Nephron progenitor cell (in vitro differentiated cells): Measurements from ENCODE around the gene MALL.

ENCODE experiments used
- DNase-seq: peaks from one replicate; pipeline ENCODE4 v3.0.0; 2021
- H3K27ac Mint-ChIP-seq: 2 replicates; pipeline ENCODE4 v1.8.0; 2021; ENCODE audit warnings: mild to moderate bottlenecking, moderate library complexity, mixed read lengths
- H3K27me3 Mint-ChIP-seq: 2 replicates; pipeline ENCODE4 v1.8.0; 2021; ENCODE audit warnings: mild to moderate bottlenecking, low read depth, mixed read lengths; ENCODE audit not compliant: poor library complexity
- H3K36me3 Mint-ChIP-seq: 2 replicates; pipeline ENCODE4 v1.8.0; 2021; ENCODE audit warnings: low read depth, mixed read lengths
- H3K4me1 Mint-ChIP-seq: 2 replicates; pipeline ENCODE4 v1.8.0; 2021; ENCODE audit warnings: mixed read lengths
- H3K4me3 Mint-ChIP-seq: 2 replicates; pipeline ENCODE4 v1.8.0; 2021; ENCODE audit warnings: mild to moderate bottlenecking, moderate library complexity, mixed read lengths
- H3K9me3 Mint-ChIP-seq: 2 replicates; pipeline ENCODE4 v1.8.0; 2021; ENCODE audit warnings: mild to moderate bottlenecking, moderate library complexity, mixed read lengths
- TF ChIP-seq, protein P1 (sequence below): fragments of 200-600 bp; sonication (generic); IDR thresholded peaks from 2 replicates; pipeline ENCODE4 v1.5.0; 2021; ENCODE audit warnings: antibody characterized with exemption

MALL gene

DNA sequence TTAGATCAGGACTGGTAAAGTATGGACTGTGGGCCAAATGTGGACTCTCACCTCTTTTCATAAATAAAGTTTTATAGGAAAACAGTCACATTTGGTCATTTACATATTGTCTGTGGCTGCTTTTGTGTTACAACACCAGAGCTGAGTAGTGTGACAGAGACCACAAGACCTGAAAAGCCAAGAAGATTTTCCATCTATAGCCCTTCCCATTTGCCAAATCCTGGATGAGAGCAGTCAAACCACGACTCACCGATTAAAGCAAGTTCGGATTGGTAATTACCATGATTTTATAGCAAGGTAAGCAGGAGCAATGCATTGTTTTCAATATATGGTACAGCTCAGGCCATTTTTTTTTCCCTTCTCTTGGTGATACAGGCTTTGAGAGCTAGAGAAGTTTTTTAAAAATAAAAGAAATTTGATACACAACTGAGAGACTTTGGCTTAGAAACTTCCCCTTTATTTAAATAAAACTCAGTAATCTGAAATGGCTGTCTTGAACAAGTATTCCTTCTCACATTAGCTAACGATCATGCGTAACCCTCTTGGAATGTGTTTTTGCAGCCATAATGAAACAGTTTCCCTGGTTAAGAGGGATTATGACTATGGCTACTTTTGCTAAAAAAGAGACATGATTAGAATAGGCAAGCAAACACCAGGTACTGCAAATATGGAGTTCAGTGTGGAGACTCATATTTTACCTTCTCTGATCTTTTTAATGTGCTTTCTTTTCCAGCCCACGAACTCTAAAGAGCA is 9.5 kb upstream of the MALL start:
- Mint-ChIP-seq H3K36me3 (no peaks in the 10 kb centered on the region), H3K27me3 (peaks cover 10% of the 10 kb centered on the region), H3K9me3 (no peaks in the 10 kb centered on the region), H3K27ac (no peak overlapping the region), H3K4me1 (peaks cover 11% of the 10 kb centered on the region), H3K4me3 (no peak overlapping the region)
- TF ChIP-seq, protein P1, sequence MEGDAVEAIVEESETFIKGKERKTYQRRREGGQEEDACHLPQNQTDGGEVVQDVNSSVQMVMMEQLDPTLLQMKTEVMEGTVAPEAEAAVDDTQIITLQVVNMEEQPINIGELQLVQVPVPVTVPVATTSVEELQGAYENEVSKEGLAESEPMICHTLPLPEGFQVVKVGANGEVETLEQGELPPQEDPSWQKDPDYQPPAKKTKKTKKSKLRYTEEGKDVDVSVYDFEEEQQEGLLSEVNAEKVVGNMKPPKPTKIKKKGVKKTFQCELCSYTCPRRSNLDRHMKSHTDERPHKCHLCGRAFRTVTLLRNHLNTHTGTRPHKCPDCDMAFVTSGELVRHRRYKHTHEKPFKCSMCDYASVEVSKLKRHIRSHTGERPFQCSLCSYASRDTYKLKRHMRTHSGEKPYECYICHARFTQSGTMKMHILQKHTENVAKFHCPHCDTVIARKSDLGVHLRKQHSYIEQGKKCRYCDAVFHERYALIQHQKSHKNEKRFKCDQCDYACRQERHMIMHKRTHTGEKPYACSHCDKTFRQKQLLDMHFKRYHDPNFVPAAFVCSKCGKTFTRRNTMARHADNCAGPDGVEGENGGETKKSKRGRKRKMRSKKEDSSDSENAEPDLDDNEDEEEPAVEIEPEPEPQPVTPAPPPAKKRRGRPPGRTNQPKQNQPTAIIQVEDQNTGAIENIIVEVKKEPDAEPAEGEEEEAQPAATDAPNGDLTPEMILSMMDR = no peak
- no peak for DNase-seq

- Mint-ChIP-seq H3K4me1 (peaks cover 12% of the 10 kb centered on the region), H3K9me3 (no peaks in the 10 kb centered on the region), H3K36me3 (no peaks in the 10 kb centered on the region)
Measured at GRCh38 chr2:110124038-110124825, 8.6 kb upstream of the MALL start.

DNA sequence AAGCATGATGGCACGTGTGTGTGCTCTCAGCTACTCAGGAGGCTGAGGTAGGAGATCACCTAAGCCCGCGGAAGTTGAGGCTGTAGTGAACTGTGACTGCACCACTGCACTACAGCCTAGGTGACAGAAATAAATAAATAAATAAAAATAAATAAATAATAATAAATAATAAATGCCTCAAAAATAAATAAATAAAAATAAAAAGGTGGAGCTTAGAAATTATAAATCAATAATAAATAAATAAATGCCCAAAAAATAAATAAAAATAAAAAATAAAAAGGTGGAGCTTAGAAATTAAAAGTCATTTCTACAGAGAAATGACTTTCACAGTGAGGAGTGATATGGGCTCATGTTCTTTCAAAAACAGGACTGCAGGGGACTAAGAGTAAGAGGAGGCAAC is 6.0 kb upstream of the MALL start:
- TF ChIP-seq, protein P1 = no peak
- no peak overlapping the region for H3K27ac Mint-ChIP-seq
- H3K36me3 Mint-ChIP-seq = no peaks in the 10 kb centered on the region
- no peak for DNase-seq
- peaks cover 34% of the 10 kb centered on the region for H3K27me3 Mint-ChIP-seq
- H3K4me3 Mint-ChIP-seq = no peak overlapping the region
- peaks cover 9% of the 10 kb centered on the region for H3K4me1 Mint-ChIP-seq
- no peaks in the 10 kb centered on the region for H3K9me3 Mint-ChIP-seq

More at GRCh38 chr2:110124038-110124825, 8.6 kb upstream of the MALL start:
- no peak for DNase-seq
- Mint-ChIP-seq H3K27me3 (peaks cover 18% of the 10 kb centered on the region), H3K27ac (no peak overlapping the region), H3K4me3 (no peak overlapping the region)
- TF ChIP-seq, protein P1 = no peak

GRCh38 chr2:110121052-110121334 is 5.4 kb upstream of the MALL start:
- H3K9me3 Mint-ChIP-seq = no peaks in the 10 kb centered on the region
- H3K27ac Mint-ChIP-seq = no peak overlapping the region
- H3K4me3 Mint-ChIP-seq = no peak overlapping the region
- H3K4me1 Mint-ChIP-seq = peaks cover 15% of the 10 kb centered on the region
- TF ChIP-seq, protein P1 = no peak
- no peaks in the 10 kb centered on the region for H3K36me3 Mint-ChIP-seq
- H3K27me3 Mint-ChIP-seq = peaks cover 40% of the 10 kb centered on the region
- DNase-seq = no peak

GRCh38 chr2:110120171-110121051 is 4.8 kb upstream of the MALL start:
- H3K4me3 Mint-ChIP-seq = no peak overlapping the region
- no peak overlapping the region for H3K27ac Mint-ChIP-seq

More at GRCh38 chr2:110120171-110121051, 4.8 kb upstream of the MALL start:
- no peak for DNase-seq
- Mint-ChIP-seq H3K36me3 (no peaks in the 10 kb centered on the region), H3K4me1 (peaks cover 19% of the 10 kb centered on the region), H3K27me3 (peaks cover 46% of the 10 kb centered on the region), H3K9me3 (no peaks in the 10 kb centered on the region)
- TF ChIP-seq, protein P1 = no peak
